RWPE1 (cell line): ENCODE results near the gene TRABD2B.

Experiments used
- CTCF ChIA-PET: fragments of 350-600 bp; sonication (Branson Sonifier 250); formaldehyde crosslinking; extraction: SDS; loops from one replicate; lab custom pipeline; 2021; lab: Yijun Ruan, JAX
- POLR2A ChIA-PET: fragments of 400-600 bp; formaldehyde crosslinking; extraction: SDS; loops from one replicate; lab custom pipeline; 2020; ENCODE audit warnings: antibody characterized with exemption; ENCODE audit not compliant: low non-redundant PET; lab: Yijun Ruan, JAX
- DNase-seq: peaks from one replicate; pipeline ENCODE4 v3.0.0; 2012; ENCODE audit warnings: low spot score
- H3K27ac ChIP-seq: fragments of 450-650 bp; 2 replicates; pipeline ENCODE4 v1.5.1; 2017
- TF ChIP-seq, protein P1 (sequence below): fragments of 450-650 bp; conservative IDR thresholded peaks from 2 replicates; pipeline ENCODE4 v1.5.1; 2017; ENCODE audit warnings: low read depth, mild to moderate bottlenecking

Gene TRABD2B

GRCh38 chr1:47895279-47896125, 101.7 kb downstream of the TRABD2B start:
- POLR2A ChIA-PET = no interaction called here
- TF ChIP-seq, protein P1, sequence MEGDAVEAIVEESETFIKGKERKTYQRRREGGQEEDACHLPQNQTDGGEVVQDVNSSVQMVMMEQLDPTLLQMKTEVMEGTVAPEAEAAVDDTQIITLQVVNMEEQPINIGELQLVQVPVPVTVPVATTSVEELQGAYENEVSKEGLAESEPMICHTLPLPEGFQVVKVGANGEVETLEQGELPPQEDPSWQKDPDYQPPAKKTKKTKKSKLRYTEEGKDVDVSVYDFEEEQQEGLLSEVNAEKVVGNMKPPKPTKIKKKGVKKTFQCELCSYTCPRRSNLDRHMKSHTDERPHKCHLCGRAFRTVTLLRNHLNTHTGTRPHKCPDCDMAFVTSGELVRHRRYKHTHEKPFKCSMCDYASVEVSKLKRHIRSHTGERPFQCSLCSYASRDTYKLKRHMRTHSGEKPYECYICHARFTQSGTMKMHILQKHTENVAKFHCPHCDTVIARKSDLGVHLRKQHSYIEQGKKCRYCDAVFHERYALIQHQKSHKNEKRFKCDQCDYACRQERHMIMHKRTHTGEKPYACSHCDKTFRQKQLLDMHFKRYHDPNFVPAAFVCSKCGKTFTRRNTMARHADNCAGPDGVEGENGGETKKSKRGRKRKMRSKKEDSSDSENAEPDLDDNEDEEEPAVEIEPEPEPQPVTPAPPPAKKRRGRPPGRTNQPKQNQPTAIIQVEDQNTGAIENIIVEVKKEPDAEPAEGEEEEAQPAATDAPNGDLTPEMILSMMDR = no peak
- CTCF ChIA-PET = interaction anchor here (0.6 kb wide), 2 partner anchors 301 to 975 kb away, joined by 4 to 5 read pairs; no protein-coding TSS in a partner anchor
- peak overlapping the region; percentile 46; the same call in 1 of the 2 replicates for H3K27ac ChIP-seq
- no peak for DNase-seq

DNA sequence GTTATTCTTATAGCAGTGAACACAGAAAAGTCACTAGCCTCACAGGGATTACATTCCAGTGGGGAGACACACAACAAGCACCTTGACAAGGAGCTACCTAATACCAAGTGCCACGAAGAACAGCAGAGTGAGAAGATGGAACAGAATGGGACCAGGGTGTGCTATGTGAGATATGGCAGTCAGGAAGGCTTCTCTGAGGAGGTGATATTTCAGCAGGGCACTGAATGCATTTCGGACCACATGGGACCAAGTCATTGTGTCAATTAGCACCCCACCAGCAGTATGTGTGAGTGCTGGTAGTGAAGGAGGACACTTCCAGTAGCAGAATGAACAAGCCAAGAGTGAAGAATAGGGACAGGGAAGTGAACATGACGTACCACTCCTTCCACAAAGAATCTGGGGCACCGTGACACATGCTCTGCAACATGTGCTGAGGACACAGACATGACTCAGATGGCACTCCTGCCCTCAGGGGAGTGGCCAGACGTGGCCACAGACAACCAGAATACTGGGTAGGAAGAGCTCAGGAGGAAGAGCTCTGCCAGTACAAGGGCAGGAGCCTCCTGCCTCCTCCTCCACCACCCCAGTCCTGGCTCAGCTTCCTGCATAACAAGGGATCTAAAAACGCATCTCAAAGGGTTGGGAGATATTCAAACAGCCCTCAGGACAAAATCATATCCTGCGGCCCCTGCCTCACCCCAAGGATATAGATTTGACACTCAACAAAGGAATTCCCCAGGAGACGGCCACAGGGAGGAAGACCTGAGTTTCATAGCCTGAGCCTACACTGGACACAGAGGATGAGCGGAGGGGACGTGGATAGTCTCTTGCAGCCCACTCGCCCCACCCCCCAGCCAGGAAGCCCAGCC, 102.5 kb downstream of the TRABD2B start:
- peak; percentile 53 for DNase-seq
- POLR2A ChIA-PET = no interaction called here
- peak overlapping the region; percentile 46; the same call in 1 of the 2 replicates for H3K27ac ChIP-seq
- CTCF ChIA-PET = interaction anchor here (0.6 kb wide), 2 partner anchors 302 to 975 kb away, joined by 4 to 5 read pairs; no protein-coding TSS in a partner anchor
- TF ChIP-seq, protein P1 = no peak

- no peak for DNase-seq
- ChIA-PET CTCF (no interaction called here), POLR2A (no interaction called here)
- TF ChIP-seq, protein P1 = no peak
- no peak overlapping the region for H3K27ac ChIP-seq
Measured at GRCh38 chr1:47893412-47893811, 103.8 kb downstream of the TRABD2B start.

DNA sequence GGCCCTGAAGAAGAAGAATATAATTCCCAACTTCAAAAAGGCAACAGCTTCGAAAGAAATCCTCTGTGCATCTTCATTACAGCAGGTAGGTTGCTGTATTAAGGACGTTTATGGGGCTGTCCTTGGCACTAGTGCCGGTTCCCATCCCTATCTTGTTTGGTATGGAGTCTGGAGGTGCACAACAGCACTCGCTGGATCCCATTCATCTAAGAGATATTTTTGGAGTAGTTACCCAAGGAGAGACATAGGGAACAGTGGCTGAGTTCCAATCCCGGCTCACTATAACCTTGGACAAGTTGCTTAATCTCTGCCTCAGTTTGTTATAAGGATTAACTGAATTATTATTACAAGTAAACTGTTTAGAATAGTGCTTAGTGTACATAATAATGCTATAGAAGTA, 106.4 kb downstream of the TRABD2B start:
- POLR2A ChIA-PET = no interaction called here

DNA sequence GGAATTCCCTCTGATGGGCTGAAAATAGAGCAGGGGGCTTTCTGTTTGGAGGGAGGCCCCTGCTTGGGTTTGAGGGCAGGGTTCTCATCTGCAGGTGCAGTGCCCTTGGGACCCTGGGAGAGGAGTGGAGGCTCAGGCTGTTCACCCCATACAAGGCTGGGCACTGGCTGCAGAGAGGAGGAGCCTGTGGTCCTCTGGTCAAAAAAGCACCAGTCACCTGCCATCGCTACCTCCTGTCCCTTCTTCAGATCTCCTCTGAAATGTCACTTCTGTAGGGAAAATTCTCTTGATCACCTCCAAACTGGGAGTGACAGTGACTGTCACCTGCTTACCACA, 108.9 kb downstream of the TRABD2B start:
- CTCF ChIA-PET = no interaction called here
- POLR2A ChIA-PET = no interaction called here
- no peak overlapping the region for H3K27ac ChIP-seq
- DNase-seq = no peak
- TF ChIP-seq, protein P1 = no peak

More for the DNA sequence above, 106.4 kb downstream of the TRABD2B start:
- CTCF ChIA-PET = interaction anchor here (1.0 kb wide), 1 partner anchor 16 kb away, joined by 3 read pairs; no protein-coding TSS in a partner anchor
- TF ChIP-seq, protein P1 = no peak
- no peak for DNase-seq
- no peak overlapping the region for H3K27ac ChIP-seq
